Stomach (tissue), 9 donors: Measurements from ENCODE around the gene TM9SF1. TPM values are rescaled to one million over a fixed set of nuclear protein-coding genes. Genes with fewer than 3 reads are reported as not detected.

Experiments
- DNase-seq, 2 donors: peaks; one replicate each; pipeline versions ENCODE4 v3.0.0 to v3.0.0-alpha.2; 2013 to 2019
- H3K27ac ChIP-seq, 5 donors: fragments of 200-600 bp in 4 of 5; sonication (generic) in 4 of 5; one replicate each; pipeline ENCODE4 v1.5.1; 2013 to 2019; ENCODE audit warnings: mild to moderate bottlenecking in 1 of 5, moderate library complexity in 1 of 5
- H3K27me3 ChIP-seq, 3 donors: fragments of 200-600 bp; sonication (generic); one replicate each; pipeline ENCODE4 v1.5.1; 2017 to 2019; ENCODE audit warnings: mixed run types in 1 of 3
- H3K36me3 ChIP-seq, 4 donors: fragments of 200-600 bp; sonication (generic); 1 replicate in 3 of 4; 2 replicates in 1 of 4; pipeline ENCODE4 v1.5.1; 2016 to 2019
- H3K4me1 ChIP-seq, 4 donors: fragments of 200-600 bp; sonication (generic); one replicate each; pipeline ENCODE4 v1.5.1; 2016 to 2019
- H3K4me3 ChIP-seq, 4 donors: fragments of 200-600 bp; sonication (generic) in 3 of 4; one replicate each; pipeline ENCODE4 v1.5.1; 2016 to 2019; ENCODE audit warnings: mild to moderate bottlenecking in 1 of 4
- H3K9me3 ChIP-seq, 4 donors: fragments of 200-600 bp; sonication (generic); one replicate each; pipeline ENCODE4 v1.5.1; 2016 to 2019
- EP300 ChIP-seq: sonication (generic); formaldehyde crosslinking; IDR thresholded peaks from one replicate; pipeline ENCODE4 v1.6.1; 2017; ENCODE audit warnings: antibody characterized with exemption
- POLR2A ChIP-seq, 4 donors: fragments of 450-650 bp; IDR thresholded peaks; one replicate each; pipeline ENCODE4 v1.6.1; 2016; ENCODE audit warnings: antibody characterized with exemption in 4 of 4, control low read depth in 2 of 4, mild to moderate bottlenecking in 1 of 4, moderate library complexity in 1 of 4
- POLR2AphosphoS5 ChIP-seq, 3 donors: sonication (generic); formaldehyde crosslinking; IDR thresholded peaks; one replicate each; pipeline ENCODE4 v1.6.1; 2016; ENCODE audit warnings: antibody characterized with exemption in 3 of 3
- WGBS, 5 donors: extraction: QIAGEN DNeasy Blood & Tissue Kit in 3 of 5; methylation state at CpG; one replicate each; pipeline versions ENCODE4 v1.1.5 to v1.1.7; 2013 to 2018; 5-methylcytosine and 5-hydroxymethylcytosine counted together
- intact Hi-C: fragments of 100-400 bp; cut with DNase I; formaldehyde crosslinking; loops from one replicate; pipeline ENCODE4 v1.15.1; 2023; ENCODE audit warnings: low total_unique reads
- polyA plus RNA-seq, 3 donors: library from polyadenylated mRNA; stranded (reverse); fragments of 200-250 nt; gene quantifications; one replicate each; pipeline ENCODE4 v1.2.3, GENCODE V29; 2013
- total RNA-seq, 5 donors: library from RNA; depleted of rRNA; stranded (reverse); fragments of >200 nt; gene quantifications; one replicate each; pipeline versions ENCODE4 v1.1.0 to v1.2.3, GENCODE V29; 2014 to 2016
- TF ChIP-seq, protein P1 (sequence below), 7 experiments: fragments of 450-650 bp in 4 of 7; fragments of 200-600 bp in 3 of 7; sonication (generic) in 3 of 7; IDR thresholded peaks; one replicate each; pipeline ENCODE4 v1.5.1; 2016 to 2019; ENCODE audit warnings: antibody characterized with exemption in 7 of 7, control low read depth in 2 of 7, mild to moderate bottlenecking in 1 of 7
- donor health status: healthy with polysubstance abuse.
- donor health status: Bipolar disorder and iron deficiency.
- donor health status: healthy.

Gene TM9SF1
- total and polyA plus RNA-seq, 8 donors, result 6.4 to 79.7 (median 28.8) TPM

DNA sequence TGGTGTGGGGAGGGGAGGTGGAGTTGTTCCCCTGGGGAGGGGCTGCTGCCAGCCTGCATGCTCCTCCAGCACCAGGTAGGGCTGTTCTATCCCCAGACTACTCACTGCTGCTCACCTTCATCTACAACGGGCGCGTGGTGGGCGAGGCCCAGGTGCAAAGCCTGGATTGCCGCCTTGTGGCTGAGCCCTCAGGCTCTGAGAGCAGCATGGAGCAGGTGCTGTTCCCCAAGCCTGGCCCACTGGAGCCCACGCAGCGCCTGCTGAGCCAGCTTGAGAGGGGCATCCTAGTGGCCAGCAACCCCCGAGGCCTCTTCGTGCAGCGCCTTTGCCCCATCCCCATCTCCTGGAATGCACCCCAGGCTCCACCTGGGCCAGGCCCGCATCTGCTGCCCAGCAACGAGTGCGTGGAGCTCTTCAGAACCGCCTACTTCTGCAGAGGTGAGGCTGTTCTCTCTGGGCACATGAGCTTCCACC is 30.7 kb downstream of the TM9SF1 start:
- peaks cover 44 to 83% (median 81%) of the 10 kb centered on the region in 4 donors for H3K36me3 ChIP-seq
- no peak overlapping the region for H3K27ac ChIP-seq
- intact Hi-C loops, result no loop called here
- 77 to 90% (median 86%) methylated on average over 10 to 14 of the region's 14 CpGs for WGBS, 5 donors
- H3K9me3 ChIP-seq, result no peaks in the 10 kb centered on the region
- peaks cover 26 to 70% (median 47%) of the 10 kb centered on the region in 4 donors for H3K4me1 ChIP-seq
- no peaks in the 10 kb centered on the region for H3K27me3 ChIP-seq
- TF ChIP-seq POLR2A (IDR thresholded peaks at IDR 0.05) (no peak), POLR2AphosphoS5 (IDR thresholded peaks at IDR 0.05) (no peak)
- TF ChIP-seq, protein P1, sequence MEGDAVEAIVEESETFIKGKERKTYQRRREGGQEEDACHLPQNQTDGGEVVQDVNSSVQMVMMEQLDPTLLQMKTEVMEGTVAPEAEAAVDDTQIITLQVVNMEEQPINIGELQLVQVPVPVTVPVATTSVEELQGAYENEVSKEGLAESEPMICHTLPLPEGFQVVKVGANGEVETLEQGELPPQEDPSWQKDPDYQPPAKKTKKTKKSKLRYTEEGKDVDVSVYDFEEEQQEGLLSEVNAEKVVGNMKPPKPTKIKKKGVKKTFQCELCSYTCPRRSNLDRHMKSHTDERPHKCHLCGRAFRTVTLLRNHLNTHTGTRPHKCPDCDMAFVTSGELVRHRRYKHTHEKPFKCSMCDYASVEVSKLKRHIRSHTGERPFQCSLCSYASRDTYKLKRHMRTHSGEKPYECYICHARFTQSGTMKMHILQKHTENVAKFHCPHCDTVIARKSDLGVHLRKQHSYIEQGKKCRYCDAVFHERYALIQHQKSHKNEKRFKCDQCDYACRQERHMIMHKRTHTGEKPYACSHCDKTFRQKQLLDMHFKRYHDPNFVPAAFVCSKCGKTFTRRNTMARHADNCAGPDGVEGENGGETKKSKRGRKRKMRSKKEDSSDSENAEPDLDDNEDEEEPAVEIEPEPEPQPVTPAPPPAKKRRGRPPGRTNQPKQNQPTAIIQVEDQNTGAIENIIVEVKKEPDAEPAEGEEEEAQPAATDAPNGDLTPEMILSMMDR (IDR thresholded peaks at IDR 0.05), result no peak
- H3K4me3 ChIP-seq, result no peak overlapping the region
- DNase-seq, result no peak

DNA sequence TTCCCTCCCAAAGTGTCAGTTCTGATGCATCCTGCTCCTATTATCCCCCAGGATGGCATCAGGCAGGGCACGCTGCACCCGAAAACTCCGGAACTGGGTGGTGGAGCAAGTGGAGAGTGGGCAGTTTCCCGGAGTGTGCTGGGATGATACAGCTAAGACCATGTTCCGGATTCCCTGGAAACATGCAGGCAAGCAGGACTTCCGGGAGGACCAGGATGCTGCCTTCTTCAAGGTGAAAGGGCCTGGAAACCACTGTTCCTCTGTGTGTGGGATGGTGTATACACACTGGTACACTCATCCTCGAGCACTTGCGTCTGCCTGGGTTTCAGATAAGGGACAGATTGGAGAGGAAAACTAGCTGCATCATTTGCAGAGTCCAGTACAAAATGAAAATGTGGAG is 33.1 kb downstream of the TM9SF1 start:
- intact Hi-C loops, result no loop called here
- Histone ChIP-seq H3K36me3 (peaks cover 55 to 81% (median 76%) of the 10 kb centered on the region in 4 donors), H3K27me3 (no peaks in the 10 kb centered on the region), H3K4me1 (peaks cover 26 to 64% (median 47%) of the 10 kb centered on the region in 4 donors), H3K27ac (peak overlapping the region; percentile 56 to 97 (median 95)), H3K9me3 (no peaks in the 10 kb centered on the region), H3K4me3 (peak overlapping the region; percentile 62 to 80 (median 69))
- DNase-seq, result no peak
- TF ChIP-seq, protein P1 (IDR thresholded peaks at IDR 0.05), result no peak
- TF ChIP-seq EP300 (no peak), POLR2AphosphoS5 (IDR thresholded peaks at IDR 0.05) (no peak), POLR2A (IDR thresholded peaks at IDR 0.05) (no peak)
- 7 to 21% (median 20%) methylated on average over 7 to 8 of the region's 8 CpGs for WGBS, 5 donors

GRCh38 chr14:24160850-24161804 is 34.1 kb downstream of the TM9SF1 start, which contains the start of gene IRF9:
Gene IRF9, plus strand, starts transcription at chr14:24161265. Its CDS starts 880 bp downstream, at chr14:24162145.
- Histone ChIP-seq H3K4me3 (peak within 1 kb of the TSS; percentile 62 to 80 (median 69)), H3K27me3 (no peaks in the 10 kb centered on the region), H3K36me3 (peaks cover 62 to 81% (median 76%) of the 10 kb centered on the region in 4 donors), H3K4me1 (peaks cover 26 to 55% (median 47%) of the 10 kb centered on the region in 4 donors), H3K27ac (peak within 1 kb of the TSS; percentile 91 to 97 (median 95)), H3K9me3 (no peaks in the 10 kb centered on the region)
- WGBS, 5 donors, result 0 to 1% (median 1%) methylated on average over 12 of the region's 12 CpGs
- intact Hi-C loops, result no loop called here
- DNase-seq, result peak; percentile 98
- TF ChIP-seq, protein P1 (IDR thresholded peaks at IDR 0.05), result peak in 6 of 7 experiments; percentile 77 to 99 (median 92)
- TF ChIP-seq EP300 (peak; percentile 57), POLR2A (IDR thresholded peaks at IDR 0.05) (peak in 1 of 4 donors; percentile 16), POLR2AphosphoS5 (IDR thresholded peaks at IDR 0.05) (peak; percentile 92 to 99 (median 97))

- 87 to 96% (median 94%) methylated on average over 4 of the region's 4 CpGs for WGBS, 5 donors
Observed at GRCh38 chr14:24160499-24160849, 34.8 kb downstream of the TM9SF1 start.

More at GRCh38 chr14:24160499-24160849, 34.8 kb downstream of the TM9SF1 start:
- Histone ChIP-seq H3K27ac (peak overlapping the region; percentile 41 to 97 (median 95)), H3K4me1 (peaks cover 26 to 52% (median 45%) of the 10 kb centered on the region in 4 donors), H3K4me3 (peak overlapping the region in 1 of 4 donors; percentile 71), H3K9me3 (no peaks in the 10 kb centered on the region), H3K36me3 (peaks cover 62 to 81% (median 76%) of the 10 kb centered on the region in 4 donors), H3K27me3 (no peaks in the 10 kb centered on the region)
- no peak for TF ChIP-seq POLR2AphosphoS5 (IDR thresholded peaks at IDR 0.05)
- no peak for TF ChIP-seq POLR2A (IDR thresholded peaks at IDR 0.05)
- TF ChIP-seq, protein P1 (IDR thresholded peaks at IDR 0.05), result no peak
- TF ChIP-seq EP300, result no peak
- intact Hi-C loops, result no loop called here
- DNase-seq, result no peak
